HCT116 (cell line): ENCODE measurements around the gene ADPRHL1. TPM values are rescaled to one million over a fixed set of nuclear protein-coding genes. Genes with fewer than 3 reads are reported as not detected.

ENCODE experiments used
- ATAC-seq: fragments of 200-7000 bp; cut with Tn5 transposase; 2 replicates; pipeline ENCODE4 v1.9.1; 2020; ENCODE audit warnings: mild to moderate bottlenecking, moderate library complexity
- BruUV-seq: library from RNA; stranded (reverse); fragments of 400-500 nt; replicated peaks from 2 replicates; lab custom pipeline; 2021; lab: Mats Ljungman, UMichigan
- CTCF ChIA-PET: fragments of 300-600 bp; sonication (Branson Sonifier 250); formaldehyde crosslinking; loops from one replicate; lab custom pipeline; 2021; ENCODE audit warnings: antibody characterized with exemption; lab: Charles Lee
- POLR2A ChIA-PET: fragments of 300-600, 350-600 bp; sonication (Branson Sonifier 250); formaldehyde crosslinking; loops from one replicate; lab custom pipeline; 2021; ENCODE audit warnings: antibody characterized with exemption; lab: Charles Lee
- RAD21 ChIA-PET, 2 experiments: fragments of 300-600 bp; sonication (Branson Sonifier 250); formaldehyde crosslinking; loops; one replicate each; lab custom pipeline; 2023; ENCODE audit warnings: low total read pairs in 2 of 2; ENCODE audit not compliant: uncharacterized antibody in 2 of 2, unreplicated experiment in 2 of 2, low non-redundant PET in 1 of 2; lab: Charles Lee
- DNase-seq: peaks from one replicate; pipeline ENCODE4 v3.0.0-alpha.2; 2010; ENCODE audit warnings: low read depth, low spot score
- H2AFZ ChIP-seq: fragments of 200-600 bp; shearing (Covaris generic), sonication (generic); 2 replicates; pipeline ENCODE4 v1.6.1; 2017; ENCODE audit warnings: low read depth, mixed run types, mixed read lengths, antibody characterized with exemption, low read length; ENCODE audit not compliant: poor library complexity, severe bottlenecking
- H3K27ac ChIP-seq: 2 replicates; pipeline ENCODE4 v1.5.1; 2012; ENCODE audit warnings: low read depth, low read length
- H3K27me3 ChIP-seq: fragments of 200-600 bp; sonication (generic); 2 replicates; pipeline ENCODE4 v1.6.1; 2016; ENCODE audit warnings: mixed run types, low read length, mixed read lengths; ENCODE audit not compliant: insufficient read depth
- H3K36me3 ChIP-seq, 2 experiments: fragments of 200-500 bp in 1 of 2; fragments of 200-600 bp in 1 of 2; sonication (Bioruptor generic) in 1 of 2; sonication (generic) in 1 of 2; 2 replicates each; pipeline versions ENCODE4 v1.5.1 to v1.6.1; 2014 to 2016; ENCODE audit warnings: low read length in 2 of 2, inconsistent platforms in 1 of 2, mixed read lengths in 1 of 2, mixed run types in 1 of 2; ENCODE audit not compliant: insufficient read depth in 2 of 2, control insufficient read depth in 1 of 2
- H3K4me1 ChIP-seq, 2 experiments: fragments of 200-600 bp in 1 of 2; sonication (generic) in 1 of 2; 2 replicates each; pipeline versions ENCODE4 v1.5.1 to v1.6.1; 2012 to 2017; ENCODE audit warnings: low read length in 2 of 2, inconsistent platforms in 1 of 2, mild to moderate bottlenecking in 1 of 2, mixed read lengths in 1 of 2, mixed run types in 1 of 2, moderate library complexity in 1 of 2; ENCODE audit not compliant: insufficient read depth in 2 of 2, control insufficient read depth in 1 of 2
- H3K4me2 ChIP-seq: fragments of 200-600 bp; sonication (generic); 2 replicates; pipeline ENCODE4 v1.6.1; 2017; ENCODE audit warnings: mixed run types, low read length, mixed read lengths
- H3K4me3 ChIP-seq, 2 experiments: fragments of 200-600 bp in 1 of 2; sonication (generic) in 1 of 2; replicated peaks in 1 of 2; 2 replicates each; pipeline ENCODE4 v1.5.1; 2011 to 2016; ENCODE audit warnings: low read length in 2 of 2, control low read depth in 1 of 2, low read depth in 1 of 2, mild to moderate bottlenecking in 1 of 2, mixed read lengths in 1 of 2, mixed run types in 1 of 2
- H3K79me2 ChIP-seq: fragments of 200-600 bp; sonication (generic); 2 replicates; pipeline ENCODE4 v1.6.1; 2017; ENCODE audit warnings: mild to moderate bottlenecking, mixed run types, low read length, moderate library complexity, mixed read lengths; ENCODE audit not compliant: insufficient read depth
- H3K9ac ChIP-seq: fragments of 200-600 bp; sonication (generic); 2 replicates; pipeline ENCODE4 v1.6.1; 2016; ENCODE audit warnings: low read length, mixed read lengths
- H3K9me2 ChIP-seq: fragments of 200-600 bp; sonication (generic), shearing (Covaris generic); 2 replicates; pipeline ENCODE4 v1.6.1; 2017; ENCODE audit warnings: mixed run types, mild to moderate bottlenecking, moderate library complexity; ENCODE audit not compliant: insufficient read depth
- H3K9me3 ChIP-seq, 2 experiments: fragments of 200-500 bp in 1 of 2; fragments of 200-600 bp in 1 of 2; sonication (Bioruptor generic) in 1 of 2; sonication (generic) in 1 of 2; 2 replicates each; pipeline ENCODE4 v1.6.1; 2014 to 2017; ENCODE audit warnings: low read length in 2 of 2, mixed read lengths in 2 of 2, inconsistent platforms in 1 of 2, low read depth in 1 of 2, mild to moderate bottlenecking in 1 of 2, mixed run types in 1 of 2, moderate library complexity in 1 of 2; ENCODE audit not compliant: control insufficient read depth in 1 of 2, insufficient read depth in 1 of 2
- H4K20me1 ChIP-seq: fragments of 200-600 bp; sonication (generic), shearing (Covaris generic); 2 replicates; pipeline ENCODE4 v1.6.1; 2017; ENCODE audit warnings: mixed run types, mild to moderate bottlenecking, moderate library complexity; ENCODE audit not compliant: insufficient read depth
- ATF3 ChIP-seq: IDR thresholded peaks from 2 replicates; pipeline ENCODE4 v1.6.1; 2012
- EGR1 ChIP-seq: IDR thresholded peaks from 2 replicates; pipeline ENCODE4 v1.6.1; 2012; ENCODE audit warnings: low read depth
- ELF1 ChIP-seq: IDR thresholded peaks from 2 replicates; pipeline ENCODE4 v1.6.1; 2012; ENCODE audit warnings: low read depth, borderline replicate concordance
- FOSL1 ChIP-seq: IDR thresholded peaks from 2 replicates; pipeline ENCODE4 v1.6.1; 2012; ENCODE audit warnings: low read depth
- JUND ChIP-seq: IDR thresholded peaks from 2 replicates; pipeline ENCODE4 v1.6.1; 2012
- MAX ChIP-seq: IDR thresholded peaks from 2 replicates; pipeline ENCODE4 v1.6.1; 2012
- POLR2A ChIP-seq: IDR thresholded peaks from 2 replicates; pipeline ENCODE4 v1.7.0; 2011; ENCODE audit warnings: borderline replicate concordance; ENCODE audit not compliant: insufficient read depth, insufficient read length; ENCODE audit errors: extremely low read depth
- RAD21 ChIP-seq: IDR thresholded peaks from 2 replicates; pipeline ENCODE4 v1.6.1; 2012; ENCODE audit warnings: low read depth, mild to moderate bottlenecking
- REST ChIP-seq: IDR thresholded peaks from 2 replicates; pipeline ENCODE4 v1.6.1; 2012; ENCODE audit warnings: low read depth
- TCF7L2 ChIP-seq: IDR thresholded peaks from 2 replicates; pipeline ENCODE4 v1.7.0; 2011; ENCODE audit warnings: borderline replicate concordance, inconsistent platforms; ENCODE audit not compliant: insufficient read depth, insufficient read length; ENCODE audit errors: extremely low read depth
- YY1 ChIP-seq: IDR thresholded peaks from 2 replicates; pipeline ENCODE4 v1.6.1; 2011; ENCODE audit warnings: low read length, low read depth, moderate library complexity, mild to moderate bottlenecking; ENCODE audit not compliant: insufficient replicate concordance; ENCODE audit errors: extremely low read depth
- ZBTB33 ChIP-seq: IDR thresholded peaks from 2 replicates; pipeline ENCODE4 v1.6.1; 2011; ENCODE audit warnings: mild to moderate bottlenecking, low read length, moderate library complexity; ENCODE audit not compliant: insufficient replicate concordance; ENCODE audit errors: extremely low read depth
- ZNF274 ChIP-seq: fragments of 200-500 bp; sonication (Bioruptor generic); IDR thresholded peaks from 2 replicates; pipeline ENCODE4 v1.6.1; 2014; ENCODE audit warnings: mild to moderate bottlenecking, low read depth, low read length, inconsistent platforms
- intact Hi-C: fragments of 100-400 bp; cut with micrococcal nuclease; formaldehyde crosslinking; loops from 2 replicates; pipeline ENCODE4 v1.10.0; 2022
- total RNA-seq: library from RNA; stranded (reverse); gene quantifications from one replicate; pipeline ENCODE4 v1.2.1, GENCODE V29; 2021; ENCODE audit not compliant: unreplicated experiment

Gene ADPRHL1
- total RNA-seq, 1 experiment from 2014 or later, result 12.6 TPM

GRCh38 chr13:113378825-113379224 is 74.5 kb downstream of the ADPRHL1 start (continued):
- no peak for TF ChIP-seq MAX

- POLR2A ChIA-PET, result interaction anchor here (0.8 kb wide), 1 partner anchor 24 kb away, joined by 3 read pairs; no protein-coding TSS in a partner anchor
- no peaks in the 10 kb centered on the region for H3K9me3 ChIP-seq
- ATAC-seq (no peak), DNase-seq (no peak)
- CTCF ChIA-PET, result no interaction called here
- BruUV-seq, result no TSS peak
- no peaks in the 10 kb centered on the region for H3K79me2 ChIP-seq
- no peaks in the 10 kb centered on the region for H4K20me1 ChIP-seq
- no peak overlapping the region for H3K4me3 ChIP-seq
- no peaks in the 10 kb centered on the region for H3K27me3 ChIP-seq
- H2AFZ ChIP-seq, result no peak overlapping the region
- no peaks in the 10 kb centered on the region for H3K36me3 ChIP-seq
- intact Hi-C loops, result loop anchor here (5.0 kb wide), 1 partner anchor 337 kb away; no protein-coding TSS in a partner anchor
- H3K9ac ChIP-seq, result no peak overlapping the region
- TF ChIP-seq ZNF274 (no peak), ZBTB33 (no peak), FOSL1 (no peak), REST (no peak), MAX (no peak), JUND (no peak), ELF1 (no peak), EGR1 (no peak), YY1 (no peak), POLR2A (no peak), ATF3 (no peak), TCF7L2 (no peak), RAD21 (no peak)
- H3K4me2 ChIP-seq, result no peak overlapping the region
- RAD21 ChIA-PET, result no interaction called here
- no peaks in the 10 kb centered on the region for H3K9me2 ChIP-seq
- no peak overlapping the region for H3K27ac ChIP-seq
- H3K4me1 ChIP-seq, result no peaks in the 10 kb centered on the region
Measured at GRCh38 chr13:113374511-113375175, 78.6 kb downstream of the ADPRHL1 start.
